Stimulated activated CD8-positive, alpha-beta memory T cell treated with anti-CD3 and anti-CD28 coated beads, Interleukin-15, amount 100 ng/mL, for 48 hours (primary cell): Measurements from ENCODE around the gene GPS2.

Experiments
- DNase-seq, 2 donors: peaks; one replicate each; pipeline ENCODE4 v3.0.0-alpha.2; 2020; ENCODE audit warnings: low read depth in 2 of 2

The GPS2 gene

DNA sequence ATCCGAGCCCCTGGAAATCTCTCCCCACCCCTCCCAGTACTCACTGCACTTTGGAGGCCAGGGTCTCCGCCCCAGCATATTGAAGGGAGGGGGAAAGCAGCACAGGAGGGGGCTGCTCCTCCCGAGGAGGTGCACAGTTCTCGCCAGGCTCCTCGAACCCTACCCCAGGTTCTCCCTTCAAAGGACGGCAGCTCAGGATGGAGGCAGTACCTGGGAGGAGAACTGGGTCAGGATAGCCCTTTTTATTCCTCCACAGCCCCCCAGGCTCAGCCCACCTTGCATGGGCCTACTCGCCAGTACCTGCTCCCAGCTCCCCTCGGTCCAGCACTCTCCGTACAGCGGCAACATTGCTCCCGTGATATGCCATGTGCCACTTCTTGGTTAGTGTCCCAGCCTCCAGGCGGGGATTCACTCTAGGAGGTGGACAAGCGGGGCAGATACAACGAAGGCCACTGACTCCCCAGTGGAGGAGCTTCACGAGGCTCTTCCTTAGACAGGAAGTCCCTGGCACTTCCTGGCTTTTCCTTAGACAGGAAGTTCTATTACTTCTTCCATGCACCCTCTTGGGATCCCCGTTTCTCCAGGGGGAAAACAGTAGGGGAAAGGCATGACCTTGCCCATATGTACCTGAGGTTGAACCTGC lies 2.1 kb upstream of the GPS2 start:
- DNase-seq: no peak

DNA sequence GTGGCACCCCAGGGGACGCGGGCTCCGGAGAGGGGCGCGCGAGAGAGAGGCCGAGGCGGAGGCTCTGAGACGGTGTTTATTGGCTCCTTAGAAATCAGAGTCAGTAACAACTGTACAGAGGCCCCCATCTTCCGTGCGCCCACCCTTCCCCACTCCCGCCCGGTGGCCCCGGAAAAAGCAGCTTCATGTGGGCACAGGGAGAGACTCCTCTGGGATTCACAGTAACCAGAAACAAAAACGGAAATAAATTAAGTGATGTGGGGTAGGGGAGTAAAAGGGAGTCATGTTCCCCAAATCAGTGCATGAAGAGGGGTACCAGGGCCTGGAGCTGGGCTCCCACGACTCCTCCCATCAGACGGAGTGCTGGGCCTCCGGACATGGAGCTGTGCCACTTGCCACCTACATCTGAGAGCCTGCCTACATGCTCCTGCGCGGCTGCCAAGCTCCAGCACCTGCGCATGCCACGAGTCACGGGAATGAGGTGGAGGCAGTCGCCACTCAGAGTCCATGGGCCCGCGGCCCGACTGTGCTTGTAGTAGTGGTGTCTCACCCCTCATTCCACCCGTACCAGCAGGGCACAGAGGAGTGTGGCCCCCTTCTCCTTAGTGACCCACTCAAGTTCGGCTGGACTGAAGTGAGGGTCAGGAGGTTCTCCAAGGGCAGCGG lies 543 bp upstream of the GPS2 start:
- DNase-seq: no peak

DNA sequence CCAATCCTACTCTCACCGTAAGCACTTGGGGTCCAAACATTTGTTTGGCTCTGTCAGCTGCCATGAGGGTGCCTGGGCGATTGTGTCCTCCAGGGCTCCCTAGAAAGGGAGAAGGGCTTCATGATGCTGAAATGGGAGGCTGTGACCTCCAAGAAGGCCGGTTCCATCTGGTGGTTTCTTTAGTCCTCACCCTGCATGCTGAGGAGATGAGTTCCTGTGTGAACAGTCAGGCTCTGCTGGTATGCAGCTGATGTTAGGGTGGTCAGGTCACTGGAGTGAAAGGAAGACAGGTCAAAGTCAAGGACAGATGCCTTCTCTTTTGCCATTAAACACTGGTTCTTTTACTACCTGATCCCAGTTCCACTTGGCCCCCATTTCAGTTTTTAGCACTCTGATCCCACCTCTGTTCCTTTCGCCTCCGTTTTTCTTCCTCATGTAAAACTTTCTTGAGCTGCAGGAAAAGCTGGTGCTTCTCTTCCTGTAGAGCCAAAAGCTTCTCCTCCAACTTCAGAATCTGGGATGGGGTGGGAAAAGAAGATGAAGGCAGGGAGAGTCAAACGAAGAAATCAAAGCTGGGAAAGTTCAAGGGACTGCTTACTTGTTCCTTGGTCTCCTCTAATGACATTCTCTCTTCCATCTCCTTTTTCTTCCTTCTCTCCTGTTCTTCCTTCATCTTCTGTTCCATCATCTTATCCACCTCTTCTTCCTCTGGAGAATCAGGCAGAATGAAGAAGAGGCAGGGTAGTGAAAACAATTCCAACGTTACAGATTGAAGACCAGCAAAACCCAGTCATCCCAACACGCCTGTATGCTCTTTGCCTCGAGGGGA lies 1.1 kb downstream of the GPS2 start:
- DNase-seq: no peak

DNA sequence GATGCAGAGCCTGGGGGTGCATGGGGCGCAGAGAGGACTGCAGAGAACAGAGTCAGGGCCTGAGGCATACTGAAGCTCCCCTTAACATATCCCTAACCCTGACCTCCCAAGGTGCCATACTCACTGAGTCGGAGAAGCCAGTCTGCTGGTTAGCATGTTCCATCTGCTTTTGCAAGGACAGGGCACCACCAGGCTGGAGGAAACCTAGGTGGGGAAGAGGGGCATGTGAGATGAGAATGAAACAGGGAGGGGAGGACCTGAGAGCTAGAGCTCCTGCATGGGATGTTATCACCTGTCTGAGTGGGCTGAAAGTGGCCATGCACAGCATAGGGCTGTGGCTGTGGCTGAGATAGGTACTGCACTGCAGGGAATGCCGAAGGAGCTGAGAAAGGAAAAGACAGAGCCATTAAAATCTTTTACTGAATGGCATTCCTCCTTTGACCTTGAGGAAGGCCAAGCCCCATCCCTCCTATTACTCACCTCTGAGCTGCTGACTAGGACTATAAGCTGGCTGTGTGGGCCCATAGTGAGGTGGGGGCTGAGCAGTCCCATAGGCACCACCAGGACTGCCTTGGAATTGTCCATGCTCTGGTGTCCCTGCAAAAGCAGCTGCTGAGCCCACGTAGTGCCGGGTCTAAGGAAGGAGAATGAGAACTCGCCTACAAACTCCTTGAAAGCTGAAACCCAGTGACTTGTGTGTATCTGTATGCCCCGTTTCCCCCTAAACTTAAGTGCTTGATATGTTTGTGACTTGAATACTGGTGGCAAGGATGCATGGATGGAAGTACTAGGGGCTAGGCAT lies 1.9 kb downstream of the GPS2 start:
- no peak for DNase-seq

DNA sequence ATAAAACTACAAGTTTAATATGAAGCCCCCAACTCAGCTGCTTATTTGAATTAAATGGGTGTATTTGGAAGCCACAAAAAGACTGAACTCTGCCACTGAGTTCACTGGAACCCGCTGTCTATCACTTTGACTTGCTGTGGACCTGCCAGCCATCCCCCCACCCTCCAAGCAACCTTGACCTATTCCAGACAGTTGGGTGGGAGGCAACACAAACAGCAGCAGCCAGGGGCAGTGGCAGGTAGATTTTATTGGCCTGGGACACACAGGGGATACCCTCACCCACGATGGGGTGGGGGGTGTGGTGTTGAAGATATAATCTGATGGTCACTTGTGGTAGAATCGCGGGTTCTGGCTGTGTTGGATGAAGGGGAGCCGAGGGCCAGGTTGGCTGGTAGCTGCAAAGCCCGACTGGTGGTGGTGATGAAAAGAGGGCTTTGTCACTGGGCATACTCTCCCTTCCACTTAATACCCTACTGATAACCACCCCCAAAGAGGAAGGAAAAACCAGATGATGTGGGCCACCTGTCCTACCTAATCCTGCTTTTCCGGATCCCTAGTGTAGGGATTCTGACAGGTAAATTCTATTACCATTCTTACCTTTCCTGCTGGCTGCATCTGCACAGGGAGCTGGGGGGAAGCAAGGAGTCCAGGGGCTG lies 2.6 kb downstream of the GPS2 start:
- DNase-seq: no peak

DNA sequence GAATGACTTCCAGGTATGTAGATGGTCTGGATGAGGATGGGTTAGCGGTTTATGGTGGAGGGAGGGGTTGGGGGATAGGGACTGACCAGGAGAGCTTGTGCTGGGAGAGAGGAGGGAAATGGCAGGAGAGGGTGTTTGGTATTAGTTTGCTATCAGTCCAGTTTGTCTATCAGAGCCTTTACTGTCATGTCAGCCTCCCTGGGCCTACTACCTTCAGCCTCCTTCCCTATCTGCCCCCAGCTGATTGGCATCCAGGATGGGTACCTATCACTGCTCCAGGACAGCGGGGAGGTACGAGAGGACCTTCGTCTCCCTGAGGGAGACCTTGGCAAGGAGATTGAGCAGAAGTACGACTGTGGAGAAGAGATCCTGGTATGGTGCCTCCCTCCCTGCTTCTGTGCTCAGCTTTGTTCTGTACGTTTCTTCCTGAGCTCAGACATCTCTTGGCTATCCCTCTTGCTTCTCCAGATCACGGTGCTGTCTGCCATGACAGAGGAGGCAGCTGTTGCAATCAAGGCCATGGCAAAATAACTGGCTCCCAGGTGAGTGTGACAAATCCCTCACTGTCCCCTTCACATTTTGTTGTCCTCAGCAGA lies 4.0 kb downstream of the GPS2 start:
- no peak for DNase-seq

DNA sequence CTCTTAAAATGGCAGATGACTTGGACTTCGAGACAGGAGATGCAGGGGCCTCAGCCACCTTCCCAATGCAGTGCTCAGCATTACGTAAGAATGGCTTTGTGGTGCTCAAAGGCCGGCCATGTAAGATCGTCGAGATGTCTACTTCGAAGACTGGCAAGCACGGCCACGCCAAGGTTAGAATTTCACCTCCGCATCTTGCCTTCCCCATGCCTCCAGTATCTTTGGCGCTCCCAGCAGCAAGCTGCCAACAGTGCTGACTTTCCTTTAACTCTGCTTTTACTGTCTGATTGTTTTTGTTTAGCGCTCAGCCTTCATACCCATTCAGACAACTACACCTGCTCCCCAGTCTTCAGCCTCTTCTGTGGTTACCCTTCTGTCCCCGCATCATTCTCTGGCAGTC lies 5.5 kb downstream of the GPS2 start:
- no peak for DNase-seq

DNA sequence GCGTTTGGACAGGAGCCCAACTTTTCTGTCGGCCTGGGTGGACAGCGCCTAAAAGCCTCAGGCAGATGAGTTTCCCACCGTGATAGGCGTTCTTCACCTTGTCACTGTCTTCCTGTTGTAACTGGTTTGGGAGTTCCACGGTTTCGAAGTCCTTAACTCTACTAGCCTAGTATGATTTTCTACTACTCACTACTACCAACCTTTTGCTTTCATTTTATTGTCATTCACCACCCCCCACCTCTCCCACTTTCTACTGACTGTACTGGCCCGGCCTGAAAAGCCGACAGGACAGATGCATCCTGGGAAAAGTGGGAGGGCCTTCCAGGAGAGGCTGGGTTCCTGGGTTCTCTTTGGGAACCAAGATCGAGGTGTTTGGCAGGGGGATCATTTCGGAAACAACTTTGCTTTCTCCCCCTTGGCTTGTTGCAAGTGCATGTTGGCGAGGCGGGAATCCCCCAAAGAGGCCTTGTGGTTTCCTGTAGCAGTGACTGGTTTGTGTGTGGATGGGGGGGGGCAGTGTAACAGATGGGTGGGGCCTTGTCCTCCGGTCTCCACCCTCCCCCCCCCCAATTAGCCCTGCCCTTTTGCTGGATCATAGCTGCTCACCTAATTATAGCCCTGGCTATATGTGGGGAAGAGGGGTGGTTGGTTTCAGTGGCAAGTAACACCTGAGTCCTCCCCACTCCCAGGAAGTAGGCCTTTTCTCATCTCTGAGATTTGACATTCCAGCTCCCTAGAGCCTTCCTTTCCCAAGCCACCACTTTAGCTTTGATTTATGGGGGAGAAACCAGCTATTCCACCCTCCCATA lies 6.3 kb downstream of the GPS2 start:
- DNase-seq: peak; percentile 74

DNA sequence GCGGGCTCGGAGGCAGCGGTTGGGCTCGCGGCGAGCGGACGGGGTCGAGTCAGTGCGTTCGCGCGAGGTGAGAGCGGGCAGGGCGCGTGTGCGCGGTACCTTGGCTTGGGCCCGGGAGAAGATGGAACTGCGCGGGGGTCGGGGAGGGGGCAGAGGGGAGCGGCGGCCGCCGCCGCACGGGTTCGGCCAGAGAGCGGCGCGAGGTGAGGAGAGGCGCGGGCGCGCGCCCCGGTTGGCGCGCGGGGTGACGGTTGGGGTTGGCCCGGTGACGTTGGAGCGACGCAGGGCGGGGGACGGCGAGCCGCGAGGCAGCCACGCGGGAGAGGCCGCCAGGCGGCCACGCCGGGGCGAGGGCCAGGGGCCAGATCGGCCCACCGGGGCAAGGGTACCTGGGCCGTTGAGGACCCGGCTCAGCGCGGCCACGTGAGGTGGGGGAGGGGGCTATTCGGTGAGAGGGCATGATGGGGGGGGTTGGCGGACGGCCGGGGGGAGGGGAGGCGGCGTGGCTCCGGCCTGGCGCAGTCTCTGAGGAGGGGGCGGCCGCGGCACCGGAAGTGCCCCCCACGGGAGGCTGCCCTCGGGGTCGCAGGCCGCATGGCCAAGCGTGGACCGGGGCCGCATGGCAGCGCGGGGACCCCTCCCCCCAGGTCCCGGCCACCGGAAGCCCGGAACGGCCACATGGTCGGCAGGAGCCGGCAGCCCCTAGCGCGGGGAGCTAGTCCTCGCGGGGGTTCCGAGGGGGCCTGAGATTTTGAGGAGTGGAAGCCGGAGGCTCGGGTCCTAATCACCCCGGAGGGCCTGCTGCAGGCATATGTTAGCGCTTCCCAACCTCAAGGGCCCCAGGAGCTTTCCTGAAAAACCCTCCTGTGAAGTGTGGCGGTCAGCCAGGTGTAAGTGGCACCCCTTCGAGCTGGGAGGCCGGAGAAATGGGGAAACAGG lies 7.2 kb downstream of the GPS2 start:
- DNase-seq: no peak

DNA sequence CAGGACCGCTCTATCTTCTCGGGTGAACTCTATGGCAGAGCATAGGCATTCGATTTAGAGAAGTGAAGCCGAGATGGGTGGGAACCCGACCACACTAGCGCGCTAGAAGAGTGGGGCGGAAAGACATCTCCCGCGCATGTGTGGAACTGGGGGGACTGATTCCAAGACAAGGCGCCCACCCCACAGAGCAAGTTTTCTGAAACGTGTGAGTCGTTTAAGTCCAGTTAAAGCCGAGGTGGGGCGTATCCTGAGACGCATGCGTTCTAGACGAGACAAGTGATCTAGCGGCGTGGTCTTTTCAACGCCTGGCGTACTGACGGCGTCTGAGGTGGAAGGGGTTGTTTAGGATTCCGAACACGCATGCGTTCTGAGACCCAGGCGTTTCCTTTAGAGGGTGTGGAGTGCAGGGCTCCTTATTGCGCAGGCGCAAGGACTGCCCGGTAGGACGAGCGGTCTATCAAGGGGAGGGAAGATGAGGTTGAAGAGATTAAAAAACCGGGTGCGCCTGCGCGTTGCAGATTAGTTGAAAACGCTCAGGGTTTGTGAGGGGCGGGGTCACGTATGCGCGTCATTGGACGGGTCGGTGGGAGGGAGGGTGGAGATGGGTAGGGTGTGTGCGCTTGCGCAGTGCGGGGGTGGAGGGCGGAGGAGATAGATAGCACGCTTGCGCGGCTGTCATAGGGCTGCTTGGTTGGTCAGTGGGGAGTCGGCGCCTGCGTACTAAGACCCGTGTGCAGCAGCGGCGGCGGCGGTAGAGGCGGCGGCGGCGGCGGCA lies 8.1 kb downstream of the GPS2 start, which contains the start of gene EIF5A:
Gene EIF5A, plus strand, starts transcription at position 718 of the 775 bp plus-strand sequence. CDS start 2,008 bp downstream, outside the sequence.
- peak; percentile 100 for DNase-seq

DNA sequence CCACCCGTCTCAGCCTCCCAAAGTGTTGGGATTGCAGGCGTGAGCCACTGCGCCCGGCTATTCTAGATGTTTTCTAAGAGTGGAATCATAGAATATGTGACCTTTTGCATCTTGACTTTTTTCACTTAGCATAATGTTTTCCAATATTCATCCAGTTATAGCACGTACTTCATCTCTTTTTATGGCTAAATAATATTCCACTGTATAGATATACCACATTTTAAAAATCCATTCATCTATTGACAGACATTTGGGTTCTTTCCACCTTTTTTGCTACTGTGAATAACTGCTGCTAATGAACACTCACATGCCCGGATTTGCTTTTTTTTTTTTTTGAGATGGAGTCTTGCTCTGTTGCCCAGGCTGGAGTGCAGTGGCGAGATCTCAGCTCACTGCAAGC lies 11.0 kb downstream of the GPS2 start:
- no peak for DNase-seq

DNA sequence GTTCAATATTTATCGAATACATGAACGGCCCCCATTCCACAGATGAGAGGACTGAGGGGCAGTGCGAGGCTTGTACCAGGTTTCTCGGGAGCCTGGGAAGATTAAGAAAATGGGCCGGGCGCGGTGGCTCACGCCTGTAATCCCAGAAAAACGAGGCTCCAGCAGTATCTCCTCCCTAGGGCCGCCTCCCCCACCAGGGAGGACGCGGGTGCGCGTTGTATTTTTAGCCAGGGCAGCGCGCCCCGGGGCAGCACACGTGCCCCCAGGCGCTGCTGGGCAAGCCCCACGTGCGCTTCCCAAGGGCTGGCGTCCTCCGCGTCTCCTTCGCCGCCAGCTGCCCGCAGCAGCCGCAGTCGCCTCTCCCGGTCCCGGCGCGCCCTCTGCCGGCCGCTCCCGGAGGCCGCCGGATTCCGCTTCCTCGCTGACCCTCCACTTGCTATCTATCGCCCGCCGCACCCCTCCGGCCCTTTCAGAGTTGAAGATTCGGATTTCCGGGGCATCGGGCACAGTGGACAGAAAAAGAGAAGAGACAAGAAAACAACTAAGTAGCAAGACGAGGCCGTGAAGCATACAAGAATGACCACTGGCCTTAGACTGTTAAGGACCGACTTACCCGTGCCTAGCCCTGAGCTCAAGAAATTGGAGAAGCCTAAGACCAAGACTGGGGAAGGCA lies 18.8 kb downstream of the GPS2 start:
- DNase-seq: peak; percentile 60 to 61

DNA sequence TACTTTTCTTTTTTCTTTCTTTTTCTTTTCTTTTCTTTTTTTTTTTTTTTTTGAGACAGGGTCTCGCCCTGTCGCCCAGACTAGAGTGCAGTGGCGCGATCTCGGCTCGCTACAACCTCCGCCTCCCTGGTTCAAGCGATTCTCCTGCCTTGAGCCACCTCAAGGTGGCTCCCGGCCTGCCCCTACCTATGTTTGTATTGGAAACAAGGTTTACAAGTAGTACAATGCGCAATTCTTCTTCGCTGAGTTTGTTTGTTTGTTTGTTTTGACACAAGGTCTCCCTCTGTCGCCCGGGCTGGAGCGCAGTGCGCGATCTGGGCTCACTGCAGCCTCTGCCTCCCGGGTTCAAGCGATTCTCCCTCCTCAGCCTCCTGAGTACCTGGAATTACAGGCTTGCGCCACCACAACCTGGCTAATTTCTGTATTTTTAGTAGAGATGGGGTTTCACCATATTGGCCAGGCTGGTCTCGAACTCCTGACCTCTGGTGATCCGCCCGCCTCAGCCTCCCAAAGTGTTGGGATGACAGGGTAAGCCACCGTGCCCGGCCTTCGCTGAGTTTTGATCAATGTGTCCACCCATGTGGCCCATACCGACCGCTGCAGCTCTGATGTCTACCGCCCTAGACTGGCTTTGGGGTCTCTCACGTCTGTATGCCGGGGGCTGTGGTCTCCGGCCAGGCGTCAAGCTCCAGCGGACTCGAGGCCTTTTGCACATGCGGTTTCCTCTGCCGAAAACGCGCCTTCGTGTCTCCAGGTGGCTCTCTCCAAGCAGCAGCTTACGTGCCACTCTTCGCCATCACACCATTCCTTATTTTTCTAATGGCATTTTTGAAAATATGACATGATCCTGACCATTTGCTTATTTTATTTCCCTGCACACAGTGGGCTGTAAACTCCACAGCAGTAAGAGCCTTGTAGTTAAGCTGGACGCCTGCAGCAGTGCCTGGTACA lies 19.7 kb downstream of the GPS2 start:
- no peak for DNase-seq

DNA sequence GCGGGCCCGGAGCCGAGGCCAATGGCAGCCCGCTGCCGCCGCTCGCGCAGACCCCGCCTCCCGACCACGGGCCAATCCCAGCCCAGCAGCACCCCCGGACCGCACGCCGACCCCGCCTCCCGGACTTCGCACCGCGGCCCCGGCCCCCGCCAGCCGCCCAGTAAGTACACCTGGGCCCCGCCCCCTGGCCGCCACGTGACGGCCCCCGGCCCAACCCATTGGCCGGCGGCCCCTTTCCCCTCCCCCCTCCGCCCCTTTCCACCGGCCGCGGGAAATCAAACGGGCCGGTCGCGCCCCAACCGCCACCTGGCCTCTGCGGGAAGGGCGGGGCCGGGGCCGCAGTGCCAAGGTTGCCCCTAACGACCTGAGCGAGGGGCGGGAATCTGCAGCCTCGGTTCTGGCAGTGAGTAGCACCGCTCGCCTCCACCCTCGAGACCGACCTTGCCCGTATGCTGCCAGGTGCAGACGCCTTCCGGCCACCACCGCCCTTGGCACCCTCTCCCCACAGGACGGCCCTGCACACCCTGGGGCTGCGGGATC lies 20.5 kb downstream of the GPS2 start, which contains the start of gene YBX2:
Gene YBX2, minus strand, starts transcription at position 26 of the 540 bp plus-strand sequence. CDS start 139 bp downstream, outside the sequence.
- peak; percentile 70 to 81 for DNase-seq

DNA sequence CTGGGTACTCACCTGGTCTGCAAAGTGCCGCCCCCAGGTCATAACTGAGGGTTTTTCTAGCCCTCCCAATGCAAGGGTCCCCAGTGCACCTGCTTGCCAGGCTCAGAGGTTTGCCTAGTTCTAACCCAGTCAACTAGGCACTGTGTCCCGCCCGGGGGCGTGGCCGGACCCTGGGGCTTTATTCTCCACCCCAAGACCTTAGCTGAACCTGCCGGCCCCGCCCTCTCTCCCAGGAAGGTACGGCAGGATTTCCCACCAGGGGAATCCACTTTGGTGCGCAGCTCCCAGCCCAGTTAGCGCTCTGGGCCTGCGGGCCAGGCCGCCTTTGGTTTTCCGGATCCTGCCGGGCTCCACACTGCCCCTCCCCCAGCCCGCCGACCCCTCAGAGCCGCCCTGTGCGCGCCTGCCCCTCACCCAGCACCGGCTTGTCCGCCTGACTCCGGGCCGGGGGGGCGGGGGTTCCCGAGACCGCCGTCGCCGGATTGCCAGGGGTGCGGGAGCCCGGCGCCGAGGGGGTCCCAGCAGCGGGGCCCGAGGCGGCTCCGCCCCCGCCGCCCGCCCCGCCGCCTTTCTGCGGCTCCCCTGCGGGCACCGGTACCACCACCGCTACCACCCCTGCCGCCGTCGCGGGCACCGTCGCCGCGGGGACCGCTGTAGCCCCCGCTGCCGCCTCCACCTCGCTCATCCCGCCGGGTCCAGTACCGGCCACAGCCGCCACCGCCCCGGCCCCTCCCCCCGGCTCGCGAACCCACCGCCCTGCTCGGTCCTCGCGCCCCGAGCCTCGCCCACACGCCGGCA lies 21.1 kb downstream of the GPS2 start:
- no peak for DNase-seq
